PC-9 (cell line): ENCODE results near the gene UBE2V1. TPM values are rescaled to one million over a fixed set of nuclear protein-coding genes. Genes with fewer than 3 reads are reported as not detected.

ENCODE experiments used
- BruUV-seq: library from RNA; stranded (reverse); fragments of 400-500 nt; replicated peaks from 2 replicates; lab custom pipeline; 2021; lab: Mats Ljungman, UMichigan
- CTCF ChIA-PET: fragments of 300-600 bp; sonication (Branson Sonifier 250); formaldehyde crosslinking; loops from one replicate; lab custom pipeline; 2022; ENCODE audit warnings: antibody characterized with exemption; lab: Charles Lee
- POLR2A ChIA-PET: fragments of 300-600 bp; sonication (Branson Sonifier 250); formaldehyde crosslinking; loops from one replicate; lab custom pipeline; 2022; ENCODE audit warnings: antibody characterized with exemption; ENCODE audit not compliant: unreplicated experiment; lab: Charles Lee
- DNase-seq, 2 experiments: peaks; one replicate each; pipeline versions ENCODE4 v3.0.0 to v3.0.0-alpha.2; 2015 to 2022; ENCODE audit warnings: mixed read lengths in 1 of 2
- H2AFZ ChIP-seq: fragments of 200-600 bp; sonication (generic); 2 replicates; pipeline ENCODE4 v1.8.1; 2017; ENCODE audit warnings: antibody characterized with exemption
- H3F3A ChIP-seq: fragments of 200-600 bp; sonication (generic); 2 replicates; pipeline ENCODE4 v1.8.1; 2017; ENCODE audit warnings: antibody characterized with exemption, mild to moderate bottlenecking, low read depth; ENCODE audit not compliant: insufficient read depth
- H3K27ac ChIP-seq: fragments of 200-600 bp; sonication (generic); 2 replicates; pipeline ENCODE4 v1.6.1; 2016; ENCODE audit warnings: mixed run types
- H3K27me3 ChIP-seq: fragments of 200-600 bp; sonication (generic); 2 replicates; pipeline ENCODE4 v1.6.1; 2016; ENCODE audit warnings: low read depth, mixed run types; ENCODE audit not compliant: insufficient read depth
- H3K36me3 ChIP-seq: fragments of 200-600 bp; sonication (generic); 2 replicates; pipeline ENCODE4 v1.6.1; 2016; ENCODE audit warnings: low read depth, mixed run types
- H3K4me1 ChIP-seq: fragments of 200-600 bp; sonication (generic); replicated peaks from 2 replicates; pipeline ENCODE4 v1.6.1; 2016; ENCODE audit warnings: mixed run types; ENCODE audit not compliant: insufficient read depth
- H3K4me2 ChIP-seq: fragments of 200-600 bp; sonication (generic); 2 replicates; pipeline ENCODE4 v1.6.1; 2017; ENCODE audit warnings: mixed run types
- H3K4me3 ChIP-seq: fragments of 200-600 bp; sonication (generic); 2 replicates; pipeline ENCODE4 v1.6.1; 2016; ENCODE audit warnings: mixed run types
- H3K79me2 ChIP-seq: fragments of 200-600 bp; sonication (generic); 2 replicates; pipeline ENCODE4 v1.6.1; 2017; ENCODE audit warnings: low read depth, mixed run types
- H3K9me2 ChIP-seq: fragments of 200-600 bp; sonication (generic); 2 replicates; pipeline ENCODE4 v1.8.1; 2017; ENCODE audit warnings: mild to moderate bottlenecking; ENCODE audit not compliant: insufficient read depth
- H3K9me3 ChIP-seq: fragments of 200-600 bp; sonication (generic); 2 replicates; pipeline ENCODE4 v1.8.1; 2016; ENCODE audit warnings: low read depth; ENCODE audit not compliant: insufficient read depth
- H4K20me1 ChIP-seq: fragments of 200-600 bp; sonication (generic); 2 replicates; pipeline ENCODE4 v1.8.1; 2017; ENCODE audit not compliant: insufficient read depth
- CTCF ChIP-seq: fragments of 200-600 bp; sonication (generic); conservative IDR thresholded peaks from 2 replicates; pipeline ENCODE4 v1.6.1; 2017; ENCODE audit warnings: mixed run types, antibody characterized with exemption, mild to moderate bottlenecking, moderate library complexity
- EZH2 ChIP-seq: fragments of 200-600 bp; sonication (generic); IDR thresholded peaks from 2 replicates; pipeline ENCODE4 v1.8.0; 2017; ENCODE audit warnings: antibody characterized with exemption, low read depth
- intact Hi-C: fragments of 100-400 bp; cut with micrococcal nuclease; formaldehyde crosslinking; loops from one replicate; pipeline ENCODE4 v1.10.0; 2022; ENCODE audit not compliant: unreplicated experiment
- total RNA-seq: library from RNA; stranded (reverse); gene quantifications from 2 replicates; pipeline ENCODE4 v1.2.3, GENCODE V29; 2021

The UBE2V1 gene
- total RNA-seq, 1 experiment from 2014 or later: 174 TPM

- Histone ChIP-seq H3K79me2 (peaks cover 72% of the 10 kb centered on the region), H3K27ac (peak overlapping the region; percentile 10; the same call in 1 of the 2 replicates), H3K36me3 (peaks cover 26% of the 10 kb centered on the region), H4K20me1 (peaks cover 25% of the 10 kb centered on the region), H3K9me3 (no peaks in the 10 kb centered on the region), H3F3A (peaks cover 61% of the 10 kb centered on the region), H3K27me3 (no peaks in the 10 kb centered on the region), H3K4me2 (no peak overlapping the region), H3K9me2 (no peaks in the 10 kb centered on the region), H3K4me1 (peaks cover 48% of the 10 kb centered on the region), H3K4me3 (no peak overlapping the region), H2AFZ (no peak overlapping the region)
- intact Hi-C loops: loop anchor here (5.0 to 10.0 kb wide), 4 partner anchors 107 to 742 kb away; partner anchors contain the start of gene SNAI1
- DNase-seq: no peak
- CTCF ChIA-PET: no interaction called here
- TF ChIP-seq EZH2 (no peak), CTCF (no peak)
- no TSS peak for BruUV-seq
- POLR2A ChIA-PET: no interaction called here
These were observed 23.2 kb downstream of the UBE2V1 start for GRCh38 chr20:50089787-50090177.

- Histone ChIP-seq H3K9me2 (no peaks in the 10 kb centered on the region), H3F3A (peaks cover 56% of the 10 kb centered on the region), H3K4me1 (peaks cover 48% of the 10 kb centered on the region), H3K79me2 (peaks cover 72% of the 10 kb centered on the region), H3K36me3 (peaks cover 20% of the 10 kb centered on the region), H4K20me1 (peaks cover 22% of the 10 kb centered on the region), H3K9me3 (no peaks in the 10 kb centered on the region), H3K4me3 (no peak overlapping the region), H2AFZ (no peak overlapping the region), H3K27ac (peak overlapping the region; percentile 10; the same call in 1 of the 2 replicates), H3K4me2 (no peak overlapping the region), H3K27me3 (no peaks in the 10 kb centered on the region)
- no TSS peak for BruUV-seq
- intact Hi-C loops: loop anchor here (5.0 to 10.0 kb wide), 4 partner anchors 107 to 742 kb away; partner anchors contain the start of gene SNAI1
- CTCF ChIA-PET: no interaction called here
- TF ChIP-seq EZH2: no peak
- no peak for TF ChIP-seq CTCF
- POLR2A ChIA-PET: interaction anchor here (0.5 kb wide), 1 partner anchor 65 kb away, joined by 5 read pairs; the partner anchor contains the start of gene PEDS1
- no peak for DNase-seq
These were observed 23.7 kb downstream of the UBE2V1 start for GRCh38 chr20:50089140-50089786.

GRCh38 chr20:50088022-50088421 is 24.9 kb downstream of the UBE2V1 start:
- H3K4me3 ChIP-seq: no peak overlapping the region; the same call in 1 of the 2 replicates
- H3K79me2 ChIP-seq: peaks cover 75% of the 10 kb centered on the region
- no peaks in the 10 kb centered on the region for H3K9me3 ChIP-seq
- no peak for TF ChIP-seq EZH2
- no peak for TF ChIP-seq CTCF
- peak in 1 of 2 experiments; percentile 61 for DNase-seq
- BruUV-seq: no TSS peak
- no peaks in the 10 kb centered on the region for H3K27me3 ChIP-seq
- ChIA-PET CTCF (no interaction called here), POLR2A (interaction anchor here (0.6 kb wide), 1 partner anchor 152 kb away, joined by 6 read pairs; no protein-coding TSS in a partner anchor)
- peak overlapping the region; percentile 81 for H3K27ac ChIP-seq
- peak overlapping the region; percentile 63 for H3K4me2 ChIP-seq
- peaks cover 50% of the 10 kb centered on the region for H3F3A ChIP-seq
- H3K36me3 ChIP-seq: peaks cover 13% of the 10 kb centered on the region; the same call in 1 of the 2 replicates
- H4K20me1 ChIP-seq: peaks cover 14% of the 10 kb centered on the region
- no peaks in the 10 kb centered on the region for H3K9me2 ChIP-seq
- peaks cover 47% of the 10 kb centered on the region for H3K4me1 ChIP-seq
- H2AFZ ChIP-seq: no peak overlapping the region
- intact Hi-C loops: loop anchor here (5.0 to 10.0 kb wide), 4 partner anchors 106 to 741 kb away; partner anchors contain the start of gene SNAI1
